GM21515 (cell line): Measurements from ENCODE around the gene HCK.

Source experiments
- ATAC-seq: cut with Tn5 transposase; IDR thresholded peaks from one replicate; pipeline ENCODE4 v1.9.1; 2021; ENCODE audit not compliant: unreplicated experiment

Gene HCK

DNA sequence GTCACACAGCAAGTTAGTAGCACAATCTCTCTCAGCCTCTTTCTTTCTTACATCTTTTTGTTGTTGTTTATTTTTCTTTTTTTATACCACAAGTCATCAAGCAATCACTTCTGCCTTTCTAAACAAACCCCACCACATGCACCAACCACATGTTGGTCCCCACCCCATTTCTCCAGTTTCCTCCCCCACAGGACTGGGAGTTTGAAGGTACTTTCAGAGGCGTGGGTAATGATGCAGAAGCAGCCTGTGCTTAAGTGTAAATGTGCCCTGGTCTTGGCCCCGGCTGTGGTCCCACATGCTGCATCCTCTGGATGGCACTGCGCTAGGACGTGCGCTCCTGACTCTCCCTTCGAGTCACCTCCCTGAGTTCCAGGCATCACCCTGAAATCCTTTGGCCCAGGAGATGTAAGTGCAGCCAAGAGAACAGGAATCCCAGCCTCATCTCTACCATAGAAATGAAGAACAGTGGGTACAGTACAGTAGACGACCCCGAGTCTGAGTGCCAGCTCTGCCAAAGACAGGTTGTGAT lies 5.7 kb downstream of the HCK start:
- ATAC-seq, result no peak

DNA sequence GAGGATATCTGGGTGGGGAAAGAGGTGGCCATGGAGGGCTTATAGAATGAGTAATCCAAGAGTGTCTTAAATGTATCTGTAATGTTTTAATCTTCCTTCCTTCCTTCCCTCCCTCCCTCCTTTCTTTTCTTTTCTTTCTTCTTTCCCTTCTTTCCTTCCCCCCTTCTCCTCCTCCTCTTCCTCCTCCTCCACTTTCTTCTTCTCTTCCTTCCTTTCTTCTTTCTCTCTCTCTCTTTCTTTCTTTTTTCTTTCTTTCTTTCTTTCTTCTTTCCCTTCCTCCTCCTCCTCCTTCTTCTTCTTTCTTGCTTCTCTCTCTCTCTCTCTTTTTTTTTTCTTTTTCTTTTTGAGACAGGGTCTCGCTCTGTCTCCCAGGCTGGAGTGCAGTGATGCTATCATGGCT lies 7.1 kb downstream of the HCK start:
- no peak for ATAC-seq

GRCh38 chr20:32062776-32063170 lies 10.7 kb downstream of the HCK start:
- no peak for ATAC-seq

GRCh38 chr20:32063695-32064094 lies 11.7 kb downstream of the HCK start:
- ATAC-seq, result no peak

DNA sequence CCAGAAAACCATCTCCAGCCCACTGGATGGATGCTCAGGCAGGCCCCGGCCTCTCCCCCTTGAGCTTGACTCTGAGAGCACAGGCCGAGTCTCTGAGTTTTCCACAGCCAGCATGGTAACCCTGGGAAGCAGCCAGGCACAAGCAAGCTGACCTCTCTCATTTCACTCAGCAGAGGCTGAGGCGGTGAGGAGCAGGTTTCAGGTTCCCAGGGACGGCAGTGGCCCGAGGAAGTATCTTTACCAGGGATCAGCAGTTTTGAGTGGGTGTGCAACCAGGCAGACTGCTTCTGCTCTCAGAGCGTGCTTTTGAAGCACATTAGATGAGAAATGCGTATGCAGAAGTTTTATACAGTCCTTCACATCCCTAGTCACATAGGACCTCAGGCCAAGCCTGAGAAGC lies 12.6 kb downstream of the HCK start:
- no peak for ATAC-seq

- no peak for ATAC-seq
These were observed 15.3 kb downstream of the HCK start for GRCh38 chr20:32067234-32067821.

DNA sequence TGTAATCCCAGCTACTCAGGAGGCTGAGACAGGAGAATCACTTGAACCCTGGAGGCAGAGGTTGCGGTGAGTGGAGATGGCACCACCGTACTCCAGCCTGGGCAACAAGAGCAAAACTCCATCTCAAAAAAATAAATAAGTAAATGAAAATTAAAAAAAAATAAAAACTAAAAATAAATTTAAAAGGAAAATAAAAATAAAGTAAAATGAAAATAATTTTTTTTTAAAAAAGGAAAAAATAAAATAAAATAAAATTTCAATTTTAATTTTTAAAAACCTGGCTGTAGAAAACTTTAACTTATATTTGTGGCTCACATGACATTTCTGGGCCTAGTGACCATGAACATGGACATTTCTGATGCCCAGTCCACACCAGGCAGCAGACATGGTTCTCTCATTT lies 16.1 kb downstream of the HCK start:
- ATAC-seq, result no peak

DNA sequence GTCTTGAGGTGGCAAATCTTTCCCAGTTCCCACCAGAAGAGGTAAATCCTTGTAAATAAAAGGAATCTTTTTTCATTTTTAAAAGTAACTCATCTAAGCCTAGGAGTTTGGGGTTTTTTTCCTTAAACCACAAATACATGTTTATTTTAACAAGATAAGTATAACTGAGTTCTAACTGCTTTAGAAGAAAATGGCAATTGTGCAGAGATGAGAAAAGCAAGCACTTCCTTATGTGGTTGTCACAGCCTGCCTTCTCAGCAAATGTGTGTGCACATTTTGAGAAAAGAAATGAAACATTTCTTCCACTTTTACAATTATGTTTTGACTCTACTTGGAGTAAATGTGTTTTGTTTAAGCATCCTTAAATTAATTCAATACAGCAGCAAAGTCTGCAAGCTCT lies 17.7 kb downstream of the HCK start:
- ATAC-seq, result no peak

DNA sequence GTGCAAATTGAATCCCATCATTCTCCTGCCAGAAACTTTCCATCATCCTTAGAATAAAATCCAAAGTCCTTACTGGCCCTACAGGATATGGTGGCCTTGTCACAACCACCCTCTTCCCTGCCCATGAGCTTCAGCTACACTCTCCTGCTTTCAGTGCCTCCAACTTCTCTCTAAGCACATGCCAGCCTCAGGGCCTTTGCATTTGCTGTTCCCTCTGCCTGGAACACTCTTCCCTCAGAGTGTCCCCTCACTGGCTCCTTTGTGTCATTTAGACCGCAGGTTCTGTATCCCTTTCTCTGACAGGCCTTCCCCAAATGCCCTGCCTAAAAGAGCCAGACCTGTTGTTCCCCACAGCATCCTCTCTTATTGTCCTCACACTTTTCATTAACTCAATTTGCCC lies 18.2 kb downstream of the HCK start:
- ATAC-seq, result no peak

- no peak for ATAC-seq
These were observed 18.7 kb downstream of the HCK start for GRCh38 chr20:32070690-32071213.

DNA sequence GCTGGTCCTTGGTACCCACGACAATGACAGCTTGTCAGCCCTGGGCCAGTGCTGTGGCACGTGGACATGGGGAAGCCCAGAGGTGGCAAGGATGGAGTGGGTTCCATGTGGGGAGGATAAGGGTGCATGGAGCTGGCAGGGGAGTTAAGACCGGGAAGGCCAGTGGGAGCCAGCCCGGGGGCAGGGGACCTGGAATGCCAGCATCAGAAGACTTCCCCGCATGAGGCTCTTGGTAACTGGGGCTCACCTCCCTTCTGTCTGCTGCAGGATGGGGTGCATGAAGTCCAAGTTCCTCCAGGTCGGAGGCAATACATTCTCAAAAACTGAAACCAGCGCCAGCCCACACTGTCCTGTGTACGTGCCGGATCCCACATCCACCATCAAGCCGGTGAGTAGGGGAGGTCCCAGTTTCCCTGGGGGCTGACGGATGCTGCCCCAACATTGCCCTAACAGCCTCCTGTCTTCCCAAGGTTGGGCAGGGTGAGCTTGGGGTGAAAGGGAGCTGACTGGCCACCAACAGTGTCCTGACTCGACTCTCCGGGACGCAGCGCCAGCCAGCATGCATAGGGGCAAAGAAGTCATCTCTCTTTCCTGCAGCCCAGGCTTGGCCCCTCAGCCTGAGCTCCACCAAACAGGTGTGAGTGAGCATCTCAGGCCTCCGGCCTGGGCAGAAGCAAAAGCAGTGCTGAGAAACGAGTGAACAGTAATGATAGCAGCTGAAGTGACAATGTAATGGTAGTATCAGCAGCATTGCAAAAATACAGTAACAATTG lies 19.5 kb downstream of the HCK start:
- ATAC-seq, result no peak

DNA sequence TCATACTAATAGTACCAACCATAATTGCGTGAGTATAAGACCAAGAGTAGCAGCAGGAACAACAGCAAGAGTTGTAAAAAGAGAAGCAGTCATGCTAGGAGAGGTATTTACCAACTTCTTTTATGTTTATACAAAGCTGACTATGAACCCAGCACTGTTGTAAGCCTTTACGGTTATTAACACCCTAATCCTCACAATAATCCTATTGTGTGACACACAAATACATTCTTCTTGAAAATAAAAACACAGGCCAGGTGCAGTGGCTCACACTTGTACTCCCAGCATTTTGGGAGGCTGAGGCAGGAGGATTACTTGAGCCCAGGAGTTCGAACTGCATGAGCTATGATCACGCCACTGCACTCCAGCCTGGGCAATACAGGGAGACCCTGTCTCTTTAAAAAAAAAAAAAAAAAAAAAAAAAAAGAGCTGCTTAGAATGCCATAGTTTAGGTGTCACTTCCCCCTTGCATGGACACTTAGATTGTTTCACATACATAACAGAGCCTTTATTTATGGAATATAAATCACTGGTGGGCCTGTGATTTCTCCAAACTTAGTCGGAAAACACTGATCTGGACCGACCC lies 20.2 kb downstream of the HCK start:
- no peak for ATAC-seq

- ATAC-seq, result no peak
These were observed 23.5 kb downstream of the HCK start for GRCh38 chr20:32075534-32075933.

DNA sequence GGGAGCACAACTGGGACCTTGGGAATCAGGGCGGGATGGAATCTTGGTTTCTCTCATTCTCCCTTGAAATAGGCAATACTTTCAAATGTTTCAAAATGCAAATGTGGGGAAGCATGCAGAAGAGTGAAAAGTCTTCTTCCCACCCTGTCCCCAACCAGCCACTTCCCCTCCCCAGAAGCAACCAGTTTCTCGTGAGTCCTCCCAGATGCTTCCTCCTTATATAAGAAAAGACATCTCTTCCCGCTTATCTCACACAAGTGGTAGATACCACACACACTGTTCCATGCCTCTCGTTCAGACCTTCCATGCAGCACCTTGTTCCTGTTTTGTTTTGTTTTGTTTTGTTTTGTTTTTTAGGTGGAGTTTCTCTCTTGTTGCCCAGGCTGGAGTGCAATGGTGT lies 25.1 kb downstream of the HCK start:
- no peak for ATAC-seq

DNA sequence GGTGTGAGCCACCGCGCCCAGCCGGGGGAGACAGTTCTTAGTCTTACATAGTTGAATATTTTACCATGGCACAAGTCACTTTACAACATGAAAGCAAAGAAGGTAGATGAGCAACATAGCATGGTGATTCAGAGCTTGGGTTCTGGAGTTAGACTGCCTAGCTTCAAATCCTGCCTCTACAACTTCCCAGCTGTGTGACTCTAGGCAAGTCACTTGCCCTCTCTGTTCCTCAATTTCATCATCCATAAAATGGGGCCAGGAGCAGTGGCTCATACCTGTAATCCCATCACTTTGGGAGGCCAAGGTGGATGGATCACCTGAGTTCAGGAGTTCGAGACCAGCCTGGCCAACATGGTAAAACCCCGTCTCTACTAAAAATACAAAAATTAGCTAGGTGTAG lies 26.3 kb downstream of the HCK start:
- ATAC-seq, result no peak

- no peak for ATAC-seq
These were observed 26.7 kb downstream of the HCK start for GRCh38 chr20:32078791-32079190.

DNA sequence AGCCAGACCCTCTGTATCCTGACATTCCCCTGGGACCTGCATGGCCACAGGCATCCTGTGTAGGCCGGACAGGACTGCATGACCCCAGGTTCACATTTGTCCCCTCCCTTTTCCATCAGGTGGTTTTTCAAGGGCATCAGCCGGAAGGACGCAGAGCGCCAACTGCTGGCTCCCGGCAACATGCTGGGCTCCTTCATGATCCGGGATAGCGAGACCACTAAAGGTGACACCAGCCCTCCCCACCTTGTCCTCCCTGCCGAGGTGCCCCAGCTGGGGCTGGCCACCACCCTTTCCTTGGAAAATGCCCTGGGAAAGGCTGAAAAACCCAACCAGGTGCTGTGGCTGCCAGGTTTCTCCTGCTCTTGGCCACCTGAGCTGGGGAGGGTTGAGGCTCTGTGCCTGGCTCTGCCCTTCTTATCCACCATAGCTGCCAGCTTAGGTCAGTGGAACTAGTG lies 27.6 kb downstream of the HCK start:
- ATAC-seq, result no peak

GRCh38 chr20:32080783-32081182 lies 28.7 kb downstream of the HCK start:
- no peak for ATAC-seq

DNA sequence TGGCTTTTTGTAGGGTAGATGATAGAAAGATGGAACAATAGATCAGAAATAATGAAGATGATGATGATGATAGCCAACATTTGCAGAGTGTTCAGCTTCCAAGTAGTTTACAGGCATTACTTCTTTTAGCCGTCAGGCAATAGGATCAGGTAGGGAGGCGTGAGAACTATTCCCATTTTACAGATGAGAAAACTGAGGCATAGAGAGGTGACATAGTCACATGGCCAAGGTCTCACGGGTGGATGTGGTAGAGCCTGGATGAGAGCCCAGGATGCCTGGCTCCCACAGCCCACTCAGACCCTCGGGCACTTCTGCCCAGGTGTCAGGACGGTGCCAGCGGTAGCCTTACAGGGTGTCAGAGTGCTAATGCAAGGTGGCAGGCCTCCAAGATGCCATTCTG lies 31.4 kb downstream of the HCK start:
- no peak for ATAC-seq

GRCh38 chr20:32087070-32087469 lies 35.0 kb downstream of the HCK start:
- no peak for ATAC-seq

GRCh38 chr20:32088759-32089158 lies 36.7 kb downstream of the HCK start:
- ATAC-seq, result no peak
